ENCODE measurements around the gene MYO15A.

DNA sequence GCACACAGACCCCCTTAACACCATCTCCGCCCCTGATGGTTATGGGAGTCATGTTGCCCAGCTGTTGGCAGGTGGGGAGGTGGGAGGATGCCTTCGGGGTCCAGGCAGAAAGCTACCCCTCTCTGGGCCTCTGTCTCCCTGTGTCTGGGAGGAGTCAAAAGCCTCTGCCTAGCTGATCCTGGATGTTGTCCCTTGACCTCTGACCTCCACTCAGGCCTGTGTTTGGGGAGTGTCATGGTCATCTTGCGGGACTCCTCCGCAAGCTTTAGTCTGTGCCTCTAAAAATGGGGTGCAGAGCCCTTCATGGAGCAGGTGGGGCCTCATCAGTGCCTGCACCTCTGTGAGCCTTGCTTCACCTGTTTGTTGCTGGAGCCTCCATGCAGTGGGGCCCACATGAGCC, 120.7 kb downstream of the MYO15A start:
- TF ChIP-seq CTCF (IDR thresholded peaks at IDR 0.05): no peak
- no peak for TF ChIP-seq EP300 (IDR thresholded peaks at IDR 0.05)
